Aorta (tissue), 5 donors: ENCODE data around the gene LRBA. TPM values are rescaled to one million over a fixed set of nuclear protein-coding genes. Genes with fewer than 3 reads are reported as not detected.

Source experiments
- ATAC-seq: fragments of 200-7000 bp; cut with Tn5 transposase; one replicate; pipeline ENCODE4 v1.9.1; 2022; ENCODE audit warnings: moderate library complexity; ENCODE audit not compliant: low FRiP score
- DNase-seq, 2 donors: peaks; one replicate each; pipeline ENCODE4 v3.0.0-alpha.2; 2020
- H3K27ac ChIP-seq, 2 donors: one replicate each; pipeline ENCODE4 v1.5.1; 2013; ENCODE audit warnings: low read length in 2 of 2, mild to moderate bottlenecking in 2 of 2, moderate library complexity in 2 of 2, control low read depth in 1 of 2, inconsistent platforms in 1 of 2, low read depth in 1 of 2
- H3K27me3 ChIP-seq, 2 donors: one replicate each; pipeline ENCODE4 v1.6.1; 2013; ENCODE audit warnings: control low read depth in 1 of 2, low read length in 1 of 2, mild to moderate bottlenecking in 1 of 2, moderate library complexity in 1 of 2; ENCODE audit not compliant: insufficient read depth in 2 of 2, control insufficient read depth in 1 of 2
- H3K36me3 ChIP-seq, 2 donors: one replicate each; pipeline ENCODE4 v1.6.1; 2013; ENCODE audit warnings: control low read depth in 1 of 2, low read length in 1 of 2, mild to moderate bottlenecking in 1 of 2; ENCODE audit not compliant: insufficient read depth in 2 of 2, control insufficient read depth in 1 of 2
- H3K4me1 ChIP-seq, 2 donors: one replicate each; pipeline ENCODE4 v1.6.1; 2013; ENCODE audit warnings: low read length in 2 of 2, control low read depth in 1 of 2, mild to moderate bottlenecking in 1 of 2, moderate library complexity in 1 of 2; ENCODE audit not compliant: insufficient read depth in 2 of 2, control insufficient read depth in 1 of 2
- H3K4me3 ChIP-seq, 2 donors: one replicate each; pipeline ENCODE4 v1.5.1; 2013; ENCODE audit warnings: low read length in 2 of 2, control low read depth in 1 of 2, mild to moderate bottlenecking in 1 of 2
- H3K9me3 ChIP-seq: one replicate; pipeline ENCODE4 v1.6.1; 2013; ENCODE audit warnings: mild to moderate bottlenecking, low read length; ENCODE audit not compliant: control insufficient read depth
- WGBS, 2 donors: extraction: QIAGEN DNeasy Blood & Tissue Kit; methylation state at CpG; one replicate each; pipeline ENCODE4 v1.1.7; 2013; 5-methylcytosine and 5-hydroxymethylcytosine counted together
- intact Hi-C, 2 donors: fragments of 100-400 bp; cut with DNase I; formaldehyde crosslinking; loops; one replicate each; pipeline versions ENCODE4 v1.14.2 to v1.15.0; 2022
- polyA plus RNA-seq, 2 donors: library from polyadenylated mRNA; stranded (reverse); fragments of 200-250 nt; gene quantifications; one replicate each; pipeline ENCODE4 v1.2.3, GENCODE V29; 2013
- total RNA-seq, 2 donors: library from RNA; stranded (reverse); fragmentation: NEBNext Ultra II Directional; extraction: Animal tissue kit (Norgen Biotek cat#: 25700); gene quantifications; one replicate each; pipeline ENCODE4 v1.2.1, GENCODE V29; 2021
- donor health status: healthy with polysubstance abuse.
- donor health status: Bipolar disorder and iron deficiency.
- donor health status: DM: no; HTN: no; CAD: no.
- donor health status: DM: no; HTN: no; CAD: no.
- donor health status: DM: yes; HTN: yes; CAD: no.

LRBA gene
- total and polyA plus RNA-seq, 4 donors, result 4.8 to 34.5 (median 15.4) TPM

- Histone ChIP-seq H3K4me3 (no peak overlapping the region), H3K27ac (no peak overlapping the region), H3K9me3 (no peaks in the 10 kb centered on the region), H3K27me3 (no peaks in the 10 kb centered on the region), H3K4me1 (no peaks in the 10 kb centered on the region), H3K36me3 (peaks cover 0 to 2% of the 10 kb centered on the region in 2 donors)
- intact Hi-C loops, result no loop called here
- DNase-seq (no peak), ATAC-seq (no peak)
- 41 to 54% methylated on average over 7 of the region's 7 CpGs for WGBS, 2 donors
These were observed 763.3 kb downstream of the LRBA start for GRCh38 chr4:150251752-150252190.

- no peak overlapping the region for H3K4me3 ChIP-seq
- no peak overlapping the region for H3K27ac ChIP-seq
- H3K9me3 ChIP-seq, result no peaks in the 10 kb centered on the region
- WGBS, 2 donors, result 75 to 90% methylated on average over 3 to 4 of the region's 4 CpGs
- no peaks in the 10 kb centered on the region for H3K4me1 ChIP-seq
- intact Hi-C loops, result no loop called here
- H3K27me3 ChIP-seq, result no peaks in the 10 kb centered on the region
- H3K36me3 ChIP-seq, result peaks cover 0 to 2% of the 10 kb centered on the region in 2 donors
- ATAC-seq, result no peak
- no peak for DNase-seq
These were observed 764.0 kb downstream of the LRBA start for GRCh38 chr4:150250998-150251651.

GRCh38 chr4:150250293-150250997, 764.6 kb downstream of the LRBA start:
- Histone ChIP-seq H3K27me3 (no peaks in the 10 kb centered on the region), H3K4me3 (no peak overlapping the region), H3K27ac (no peak overlapping the region), H3K9me3 (no peaks in the 10 kb centered on the region), H3K4me1 (no peaks in the 10 kb centered on the region), H3K36me3 (peaks cover 0 to 2% of the 10 kb centered on the region in 2 donors)
- DNase-seq (no peak), ATAC-seq (no peak)
- intact Hi-C loops, result no loop called here
- 89 to 91% methylated on average over 9 of the region's 9 CpGs for WGBS, 2 donors

- Histone ChIP-seq H3K4me1 (no peaks in the 10 kb centered on the region), H3K27ac (no peak overlapping the region), H3K36me3 (peaks cover 0 to 2% of the 10 kb centered on the region in 2 donors), H3K4me3 (no peak overlapping the region), H3K27me3 (no peaks in the 10 kb centered on the region), H3K9me3 (no peaks in the 10 kb centered on the region)
- intact Hi-C loops, result no loop called here
- 88 to 92% methylated on average over 4 of the region's 4 CpGs for WGBS, 2 donors
- no peak for ATAC-seq
- no peak for DNase-seq
These were observed 766.9 kb downstream of the LRBA start for GRCh38 chr4:150248181-150248580.

GRCh38 chr4:150247184-150247583, 767.9 kb downstream of the LRBA start:
- intact Hi-C loops, result no loop called here
- Histone ChIP-seq H3K4me1 (no peaks in the 10 kb centered on the region), H3K4me3 (no peak overlapping the region), H3K36me3 (peaks cover 0 to 4% of the 10 kb centered on the region in 2 donors), H3K27me3 (no peaks in the 10 kb centered on the region), H3K27ac (no peak overlapping the region), H3K9me3 (no peaks in the 10 kb centered on the region)
- WGBS, 2 donors, result 97 to 98% methylated on average over 7 of the region's 7 CpGs
- no peak for ATAC-seq
- no peak for DNase-seq

- ATAC-seq (no peak), DNase-seq (no peak)
- no peak overlapping the region for H3K27ac ChIP-seq
- H3K9me3 ChIP-seq, result no peaks in the 10 kb centered on the region
- intact Hi-C loops, result loop anchor here (5.0 kb wide), 2 partner anchors 242 to 247 kb away; no protein-coding TSS in a partner anchor
- H3K27me3 ChIP-seq, result no peaks in the 10 kb centered on the region
- no peaks in the 10 kb centered on the region for H3K4me1 ChIP-seq
- 3% methylated on average over 3 of the region's 3 CpGs for WGBS, 2 donors
- H3K36me3 ChIP-seq, result peaks cover 0 to 4% of the 10 kb centered on the region in 2 donors
- H3K4me3 ChIP-seq, result no peak overlapping the region
These were observed 770.5 kb downstream of the LRBA start for GRCh38 chr4:150244600-150244999.

GRCh38 chr4:150243932-150244331, 771.2 kb downstream of the LRBA start:
- WGBS, 2 donors, result 66 to 74% methylated on average over 2 of the region's 2 CpGs
- Histone ChIP-seq H3K36me3 (peaks cover 0 to 2% of the 10 kb centered on the region in 2 donors), H3K27me3 (no peaks in the 10 kb centered on the region), H3K27ac (peak overlapping the region in 1 of 2 donors; percentile 25), H3K4me3 (no peak overlapping the region), H3K9me3 (no peaks in the 10 kb centered on the region), H3K4me1 (no peaks in the 10 kb centered on the region)
- ATAC-seq (no peak), DNase-seq (no peak)
- intact Hi-C loops, result loop anchor here (5.0 kb wide), 2 partner anchors 242 to 247 kb away; no protein-coding TSS in a partner anchor

- 61 to 66% methylated on average over 6 of the region's 6 CpGs for WGBS, 2 donors
These were observed 772.1 kb downstream of the LRBA start for GRCh38 chr4:150242820-150243458.

More at GRCh38 chr4:150242820-150243458, 772.1 kb downstream of the LRBA start:
- H3K9me3 ChIP-seq, result no peaks in the 10 kb centered on the region
- intact Hi-C loops, result loop anchor here (5.0 kb wide), 2 partner anchors 241 to 246 kb away; no protein-coding TSS in a partner anchor
- no peaks in the 10 kb centered on the region for H3K4me1 ChIP-seq
- H3K27ac ChIP-seq, result no peak overlapping the region
- H3K27me3 ChIP-seq, result no peaks in the 10 kb centered on the region
- H3K4me3 ChIP-seq, result no peak overlapping the region
- DNase-seq (no peak), ATAC-seq (peak; percentile 64)
- peaks cover 0 to 2% of the 10 kb centered on the region in 2 donors for H3K36me3 ChIP-seq
